Measurements from ENCODE around the gene PIM3.

PIM3 gene

GRCh38 chr22:49955581-49956417 is 4.8 kb upstream of the PIM3 start:
- no peak for DNase-seq (ENCODE audit: low spot score)

- DNase-seq (ENCODE audit: low spot score) = no peak
These were observed 4.2 kb upstream of the PIM3 start for GRCh38 chr22:49956418-49956770.

GRCh38 chr22:49956914-49957825 is 3.4 kb upstream of the PIM3 start:
- DNase-seq (ENCODE audit: low spot score) = no peak

GRCh38 chr22:49957826-49958365 is 2.7 kb upstream of the PIM3 start:
- DNase-seq (ENCODE audit: low spot score) = no peak

GRCh38 chr22:49958366-49958921 is 2.1 kb upstream of the PIM3 start:
- no peak for DNase-seq (ENCODE audit: low spot score)

- no peak for DNase-seq (ENCODE audit: low spot score)
These were observed 1.4 kb upstream of the PIM3 start for GRCh38 chr22:49958931-49959781.

GRCh38 chr22:49959782-49960158 is 802 bp upstream of the PIM3 start:
- no peak for DNase-seq (ENCODE audit: low spot score)

GRCh38 chr22:49961005-49961600 is 531 bp downstream of the PIM3 start:
- DNase-seq (ENCODE audit: low spot score) = no peak

- DNase-seq (ENCODE audit: low spot score) = no peak
These were observed 1.0 kb downstream of the PIM3 start for GRCh38 chr22:49961601-49962011.

GRCh38 chr22:49962012-49962750 is 1.6 kb downstream of the PIM3 start:
- DNase-seq (ENCODE audit: low spot score) = peak; percentile 90

GRCh38 chr22:49962751-49963646 is 2.4 kb downstream of the PIM3 start:
- no peak for DNase-seq (ENCODE audit: low spot score)

- DNase-seq (ENCODE audit: low spot score) = no peak
These were observed 3.1 kb downstream of the PIM3 start for GRCh38 chr22:49963647-49964026.

GRCh38 chr22:49964136-49965090 is 3.8 kb downstream of the PIM3 start:
- no peak for DNase-seq (ENCODE audit: low spot score)

- DNase-seq (ENCODE audit: low spot score) = no peak
These were observed 4.8 kb downstream of the PIM3 start for GRCh38 chr22:49965091-49966040.

GRCh38 chr22:49966041-49966773 is 5.6 kb downstream of the PIM3 start:
- DNase-seq (ENCODE audit: low spot score) = no peak
